H1 (cell line): ENCODE measurements around the gene TSC22D3. TPM values are rescaled to one million over a fixed set of nuclear protein-coding genes. Genes with fewer than 3 reads are reported as not detected.

ENCODE experiments used
- BCL11A ChIP-seq, 2 experiments: IDR thresholded peaks; one replicate each; pipeline ENCODE4 v1.6.1; 2011; ENCODE audit warnings: low read depth in 2 of 2, low read length in 2 of 2, mild to moderate bottlenecking in 2 of 2
- BRCA1 ChIP-seq: IDR thresholded peaks from 2 replicates; pipeline ENCODE4 v1.6.1; 2012; ENCODE audit warnings: low read depth, low read length, improper control_type of control experiment
- FOSL1 ChIP-seq: IDR thresholded peaks from 2 replicates; pipeline ENCODE4 v1.6.1; 2011; ENCODE audit warnings: mild to moderate bottlenecking, low read depth, low read length, moderate library complexity; ENCODE audit not compliant: insufficient read depth
- GABPA ChIP-seq: IDR thresholded peaks from 2 replicates; pipeline ENCODE4 v1.6.1; 2011; ENCODE audit warnings: mild to moderate bottlenecking, low read length, moderate library complexity, borderline replicate concordance; ENCODE audit not compliant: insufficient read depth
- HDAC6 ChIP-seq: IDR thresholded peaks from one replicate; pipeline ENCODE4 v1.7.1; 2012; ENCODE audit warnings: low read depth, mild to moderate bottlenecking, inconsistent platforms, low read length, moderate library complexity
- KDM4A ChIP-seq: IDR thresholded peaks from one replicate; pipeline ENCODE4 v1.7.1; 2012; ENCODE audit warnings: low read depth, mild to moderate bottlenecking, moderate library complexity, low read length, inconsistent platforms; ENCODE audit not compliant: severe bottlenecking
- POLR2AphosphoS5 ChIP-seq: IDR thresholded peaks from 2 replicates; pipeline ENCODE4 v1.6.1; 2011; ENCODE audit warnings: low read depth, low read length
- TEAD4 ChIP-seq: IDR thresholded peaks from 2 replicates; pipeline ENCODE4 v1.6.1; 2012; ENCODE audit warnings: low read depth, low read length, inconsistent platforms, mixed read lengths
- ZNF274 ChIP-seq: IDR thresholded peaks from 2 replicates; pipeline ENCODE4 v1.7.0; 2012; ENCODE audit warnings: low read length, borderline replicate concordance; ENCODE audit errors: extremely low read depth
- polyA plus RNA-seq, 7 experiments: library from polyadenylated mRNA; depleted of rRNA in 3 of 7; stranded (reverse) in 5 of 7; unstranded in 2 of 7; fragments of >200 nt in 5 of 7; fragments of 200-250 nt in 2 of 7; gene quantifications; 1 replicate in 5 of 7; 2 replicates in 1 of 7; 4 replicates in 1 of 7; pipeline versions ENCODE4 v1.2.1 to v1.2.3, GENCODE V29; 2011 to 2013; ENCODE audit warnings: missing spikeins in 2 of 7, mixed read lengths in 2 of 7
- total RNA-seq: library from RNA; stranded (reverse); fragmentation: NEBNext Ultra II Directional; extraction: Animal tissue kit (Norgen Biotek cat#: 25700); gene quantifications from 2 replicates; pipeline ENCODE4 v1.2.1, GENCODE V29; 2021
- TF ChIP-seq, protein P1 (sequence below): fragments of 300-600 bp; sonication (generic); IDR thresholded peaks from 2 replicates; pipeline ENCODE4 v1.7.1; 2012; ENCODE audit warnings: low read length, moderate library complexity, mild to moderate bottlenecking, inconsistent platforms; ENCODE audit not compliant: insufficient replicate concordance
- TF ChIP-seq, protein P2 (sequence below): IDR thresholded peaks from 2 replicates; pipeline ENCODE4 v1.6.1; 2011; ENCODE audit warnings: low read length, improper control_type of control experiment

TSC22D3 gene
- total and polyA plus RNA-seq, 2 of the 8 experiments (the other 6 are each of a cell fraction or from before 2014, with no cell fraction given), result 7.6 to 12.9 TPM

DNA sequence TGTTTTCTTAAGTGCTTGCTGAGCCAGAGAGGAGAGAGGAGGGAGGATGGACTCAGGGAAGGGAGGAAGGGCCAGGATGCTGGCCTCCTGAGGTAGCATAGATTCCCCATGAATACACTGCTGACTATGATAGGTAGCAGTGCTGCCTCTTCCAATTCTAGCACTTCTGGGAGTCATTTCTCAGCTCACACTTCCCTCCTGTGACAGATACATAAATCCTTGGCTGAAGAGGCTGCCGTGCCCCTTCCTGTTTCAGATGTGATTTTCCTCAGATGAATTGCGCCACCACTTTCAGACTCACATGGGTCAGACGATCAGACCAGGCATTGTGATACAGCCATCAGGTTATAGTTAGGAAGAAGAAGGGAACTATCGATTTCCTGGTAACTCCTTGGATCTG, 22.4 kb downstream of the TSC22D3 start (continued):
- TF ChIP-seq, protein P1, sequence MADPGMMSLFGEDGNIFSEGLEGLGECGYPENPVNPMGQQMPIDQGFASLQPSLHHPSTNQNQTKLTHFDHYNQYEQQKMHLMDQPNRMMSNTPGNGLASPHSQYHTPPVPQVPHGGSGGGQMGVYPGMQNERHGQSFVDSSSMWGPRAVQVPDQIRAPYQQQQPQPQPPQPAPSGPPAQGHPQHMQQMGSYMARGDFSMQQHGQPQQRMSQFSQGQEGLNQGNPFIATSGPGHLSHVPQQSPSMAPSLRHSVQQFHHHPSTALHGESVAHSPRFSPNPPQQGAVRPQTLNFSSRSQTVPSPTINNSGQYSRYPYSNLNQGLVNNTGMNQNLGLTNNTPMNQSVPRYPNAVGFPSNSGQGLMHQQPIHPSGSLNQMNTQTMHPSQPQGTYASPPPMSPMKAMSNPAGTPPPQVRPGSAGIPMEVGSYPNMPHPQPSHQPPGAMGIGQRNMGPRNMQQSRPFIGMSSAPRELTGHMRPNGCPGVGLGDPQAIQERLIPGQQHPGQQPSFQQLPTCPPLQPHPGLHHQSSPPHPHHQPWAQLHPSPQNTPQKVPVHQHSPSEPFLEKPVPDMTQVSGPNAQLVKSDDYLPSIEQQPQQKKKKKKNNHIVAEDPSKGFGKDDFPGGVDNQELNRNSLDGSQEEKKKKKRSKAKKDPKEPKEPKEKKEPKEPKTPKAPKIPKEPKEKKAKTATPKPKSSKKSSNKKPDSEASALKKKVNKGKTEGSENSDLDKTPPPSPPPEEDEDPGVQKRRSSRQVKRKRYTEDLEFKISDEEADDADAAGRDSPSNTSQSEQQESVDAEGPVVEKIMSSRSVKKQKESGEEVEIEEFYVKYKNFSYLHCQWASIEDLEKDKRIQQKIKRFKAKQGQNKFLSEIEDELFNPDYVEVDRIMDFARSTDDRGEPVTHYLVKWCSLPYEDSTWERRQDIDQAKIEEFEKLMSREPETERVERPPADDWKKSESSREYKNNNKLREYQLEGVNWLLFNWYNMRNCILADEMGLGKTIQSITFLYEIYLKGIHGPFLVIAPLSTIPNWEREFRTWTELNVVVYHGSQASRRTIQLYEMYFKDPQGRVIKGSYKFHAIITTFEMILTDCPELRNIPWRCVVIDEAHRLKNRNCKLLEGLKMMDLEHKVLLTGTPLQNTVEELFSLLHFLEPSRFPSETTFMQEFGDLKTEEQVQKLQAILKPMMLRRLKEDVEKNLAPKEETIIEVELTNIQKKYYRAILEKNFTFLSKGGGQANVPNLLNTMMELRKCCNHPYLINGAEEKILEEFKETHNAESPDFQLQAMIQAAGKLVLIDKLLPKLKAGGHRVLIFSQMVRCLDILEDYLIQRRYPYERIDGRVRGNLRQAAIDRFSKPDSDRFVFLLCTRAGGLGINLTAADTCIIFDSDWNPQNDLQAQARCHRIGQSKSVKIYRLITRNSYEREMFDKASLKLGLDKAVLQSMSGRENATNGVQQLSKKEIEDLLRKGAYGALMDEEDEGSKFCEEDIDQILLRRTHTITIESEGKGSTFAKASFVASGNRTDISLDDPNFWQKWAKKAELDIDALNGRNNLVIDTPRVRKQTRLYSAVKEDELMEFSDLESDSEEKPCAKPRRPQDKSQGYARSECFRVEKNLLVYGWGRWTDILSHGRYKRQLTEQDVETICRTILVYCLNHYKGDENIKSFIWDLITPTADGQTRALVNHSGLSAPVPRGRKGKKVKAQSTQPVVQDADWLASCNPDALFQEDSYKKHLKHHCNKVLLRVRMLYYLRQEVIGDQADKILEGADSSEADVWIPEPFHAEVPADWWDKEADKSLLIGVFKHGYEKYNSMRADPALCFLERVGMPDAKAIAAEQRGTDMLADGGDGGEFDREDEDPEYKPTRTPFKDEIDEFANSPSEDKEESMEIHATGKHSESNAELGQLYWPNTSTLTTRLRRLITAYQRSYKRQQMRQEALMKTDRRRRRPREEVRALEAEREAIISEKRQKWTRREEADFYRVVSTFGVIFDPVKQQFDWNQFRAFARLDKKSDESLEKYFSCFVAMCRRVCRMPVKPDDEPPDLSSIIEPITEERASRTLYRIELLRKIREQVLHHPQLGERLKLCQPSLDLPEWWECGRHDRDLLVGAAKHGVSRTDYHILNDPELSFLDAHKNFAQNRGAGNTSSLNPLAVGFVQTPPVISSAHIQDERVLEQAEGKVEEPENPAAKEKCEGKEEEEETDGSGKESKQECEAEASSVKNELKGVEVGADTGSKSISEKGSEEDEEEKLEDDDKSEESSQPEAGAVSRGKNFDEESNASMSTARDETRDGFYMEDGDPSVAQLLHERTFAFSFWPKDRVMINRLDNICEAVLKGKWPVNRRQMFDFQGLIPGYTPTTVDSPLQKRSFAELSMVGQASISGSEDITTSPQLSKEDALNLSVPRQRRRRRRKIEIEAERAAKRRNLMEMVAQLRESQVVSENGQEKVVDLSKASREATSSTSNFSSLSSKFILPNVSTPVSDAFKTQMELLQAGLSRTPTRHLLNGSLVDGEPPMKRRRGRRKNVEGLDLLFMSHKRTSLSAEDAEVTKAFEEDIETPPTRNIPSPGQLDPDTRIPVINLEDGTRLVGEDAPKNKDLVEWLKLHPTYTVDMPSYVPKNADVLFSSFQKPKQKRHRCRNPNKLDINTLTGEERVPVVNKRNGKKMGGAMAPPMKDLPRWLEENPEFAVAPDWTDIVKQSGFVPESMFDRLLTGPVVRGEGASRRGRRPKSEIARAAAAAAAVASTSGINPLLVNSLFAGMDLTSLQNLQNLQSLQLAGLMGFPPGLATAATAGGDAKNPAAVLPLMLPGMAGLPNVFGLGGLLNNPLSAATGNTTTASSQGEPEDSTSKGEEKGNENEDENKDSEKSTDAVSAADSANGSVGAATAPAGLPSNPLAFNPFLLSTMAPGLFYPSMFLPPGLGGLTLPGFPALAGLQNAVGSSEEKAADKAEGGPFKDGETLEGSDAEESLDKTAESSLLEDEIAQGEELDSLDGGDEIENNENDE, result no peak
- TF ChIP-seq TEAD4 (no peak), BRCA1 (no peak), KDM4A (no peak), ZNF274 (no peak), FOSL1 (no peak), BCL11A (IDR thresholded peaks at IDR 0.05; ENCODE audit: low read depth in 2 of 2, low read length in 2 of 2) (no peak), POLR2AphosphoS5 (no peak), HDAC6 (no peak), GABPA (no peak)
- TF ChIP-seq, protein P2, sequence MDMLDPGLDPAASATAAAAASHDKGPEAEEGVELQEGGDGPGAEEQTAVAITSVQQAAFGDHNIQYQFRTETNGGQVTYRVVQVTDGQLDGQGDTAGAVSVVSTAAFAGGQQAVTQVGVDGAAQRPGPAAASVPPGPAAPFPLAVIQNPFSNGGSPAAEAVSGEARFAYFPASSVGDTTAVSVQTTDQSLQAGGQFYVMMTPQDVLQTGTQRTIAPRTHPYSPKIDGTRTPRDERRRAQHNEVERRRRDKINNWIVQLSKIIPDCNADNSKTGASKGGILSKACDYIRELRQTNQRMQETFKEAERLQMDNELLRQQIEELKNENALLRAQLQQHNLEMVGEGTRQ, result no peak
